PFSK-1 (cell line): ENCODE results near the gene HDAC4.

Experiments
- FOXP2 ChIP-seq: optimal IDR thresholded peaks from 2 replicates; pipeline ENCODE3; 2011; ENCODE audit warnings: borderline replicate concordance, control low read depth, inconsistent platforms; ENCODE audit not compliant: insufficient read depth; ENCODE audit errors: extremely low read length, extremely low read depth
- POLR2AphosphoS5 ChIP-seq: IDR thresholded peaks from 2 replicates; pipeline ENCODE4 v1.6.1; 2012; ENCODE audit warnings: low read depth, mild to moderate bottlenecking, control low read depth, low read length, moderate library complexity
- REST ChIP-seq, 2 experiments: IDR thresholded peaks; 2 replicates each; pipeline versions ENCODE4 v1.6.1 to v1.8.0; 2011 to 2012; ENCODE audit warnings: low read depth in 2 of 2, low read length in 2 of 2, control low read depth in 1 of 2, inconsistent platforms in 1 of 2, mild to moderate bottlenecking in 1 of 2, moderate library complexity in 1 of 2; ENCODE audit not compliant: insufficient read depth in 1 of 2
- SIN3A ChIP-seq: IDR thresholded peaks from 2 replicates; pipeline ENCODE4 v1.6.1; 2012; ENCODE audit warnings: mild to moderate bottlenecking, low read length, moderate library complexity, borderline replicate concordance; ENCODE audit not compliant: insufficient read depth
- TAF1 ChIP-seq: IDR thresholded peaks from 2 replicates; pipeline ENCODE4 v1.6.1; 2012; ENCODE audit warnings: low read length, control low read depth, borderline replicate concordance; ENCODE audit not compliant: insufficient read depth

The HDAC4 gene

GRCh38 chr2:239436076-239436475 lies 35.3 kb upstream of the HDAC4 start:
- TF ChIP-seq TAF1 (no peak), SIN3A (no peak), FOXP2 (no peak), POLR2AphosphoS5 (no peak), REST (IDR thresholded peaks at IDR 0.05; ENCODE audit: insufficient read depth in 1 of 2, low read depth in 2 of 2, low read length in 2 of 2) (no peak)

- no peak for TF ChIP-seq SIN3A
- TF ChIP-seq REST (IDR thresholded peaks at IDR 0.05; ENCODE audit: insufficient read depth in 1 of 2, low read depth in 2 of 2, low read length in 2 of 2): no peak
- no peak for TF ChIP-seq FOXP2
- no peak for TF ChIP-seq TAF1
- no peak for TF ChIP-seq POLR2AphosphoS5
Observed at GRCh38 chr2:239433777-239434403, 33.1 kb upstream of the HDAC4 start.

GRCh38 chr2:239432174-239432573 lies 31.4 kb upstream of the HDAC4 start:
- no peak for TF ChIP-seq SIN3A
- TF ChIP-seq POLR2AphosphoS5: no peak
- no peak for TF ChIP-seq TAF1
- TF ChIP-seq FOXP2: no peak
- TF ChIP-seq REST (IDR thresholded peaks at IDR 0.05; ENCODE audit: insufficient read depth in 1 of 2, low read depth in 2 of 2, low read length in 2 of 2): no peak

- no peak for TF ChIP-seq REST (IDR thresholded peaks at IDR 0.05; ENCODE audit: insufficient read depth in 1 of 2, low read depth in 2 of 2, low read length in 2 of 2)
- no peak for TF ChIP-seq TAF1
- TF ChIP-seq SIN3A: no peak
- TF ChIP-seq FOXP2: no peak
- TF ChIP-seq POLR2AphosphoS5: no peak
Observed at GRCh38 chr2:239431536-239431935, 30.7 kb upstream of the HDAC4 start.
